NCI-H345 treated with DMSO at 0.1 percent for 48 hours (cell line): ENCODE data around the gene TCHP.
"Not testable (repeated sequence)": the region's sequence is repeated elsewhere in the genome, so short reads cannot be mapped to it uniquely, and the experiment has no call there.

ENCODE experiments used
- DNase-seq: peaks from one replicate; lab custom pipeline; 2025; ENCODE audit not compliant: unreplicated experiment; lab: John Stamatoyannopoulos, UW

TCHP gene

DNA sequence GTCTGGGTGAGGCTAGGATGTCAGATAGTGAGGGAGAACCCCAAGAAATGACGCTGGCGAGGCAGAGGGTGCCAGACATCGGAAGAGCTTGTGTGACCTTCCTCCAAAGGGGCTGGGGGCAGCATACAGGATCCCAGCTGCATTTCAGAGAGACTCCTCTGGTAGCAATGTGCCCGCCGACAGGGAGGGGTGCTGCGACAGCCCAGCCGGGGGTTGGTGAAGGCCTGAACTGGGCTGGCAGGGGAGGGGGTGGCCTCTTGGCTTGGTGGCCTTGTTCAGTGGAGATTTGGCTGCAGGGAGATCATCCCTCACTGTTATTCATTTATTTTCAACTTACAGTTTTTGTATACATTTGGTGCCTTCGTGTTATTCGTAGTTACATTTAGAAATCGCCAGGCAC is 5.2 kb downstream of the TCHP start:
- DNase-seq = no peak

DNA sequence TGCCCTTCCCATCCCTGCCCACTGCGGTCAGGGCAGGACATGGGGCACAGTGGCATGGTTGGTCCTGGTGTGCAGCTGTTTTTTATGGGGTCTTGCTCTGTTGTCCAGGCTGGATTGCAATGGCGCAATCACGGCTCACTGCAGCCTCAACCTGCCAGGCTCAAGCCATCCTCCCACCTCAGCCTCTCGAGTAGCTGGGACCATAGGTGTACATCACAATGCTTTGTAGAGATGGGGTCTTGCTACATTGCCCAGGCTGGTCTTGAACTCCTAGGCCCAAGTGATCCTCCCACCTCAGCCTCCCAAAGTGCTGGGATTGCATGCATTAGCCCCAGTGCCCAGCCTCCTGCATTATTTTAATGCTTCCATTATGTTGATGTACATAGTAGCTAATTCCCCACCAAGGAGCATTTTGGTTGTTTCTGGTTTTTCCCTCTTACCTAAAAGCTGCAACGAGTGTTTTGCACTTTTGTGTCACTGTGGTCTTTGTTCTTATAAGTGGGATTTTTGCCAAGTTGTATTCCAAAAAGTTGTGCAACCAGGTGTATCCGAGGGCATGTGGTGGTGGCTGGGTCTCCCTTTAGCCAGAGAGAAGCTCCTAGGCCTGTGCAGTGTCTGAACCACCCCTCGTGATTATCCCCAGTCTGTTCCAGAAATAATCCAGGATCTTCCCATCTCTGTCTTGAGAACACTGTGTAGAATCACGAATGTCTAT is 10.3 kb downstream of the TCHP start:
- no peak for DNase-seq

DNA sequence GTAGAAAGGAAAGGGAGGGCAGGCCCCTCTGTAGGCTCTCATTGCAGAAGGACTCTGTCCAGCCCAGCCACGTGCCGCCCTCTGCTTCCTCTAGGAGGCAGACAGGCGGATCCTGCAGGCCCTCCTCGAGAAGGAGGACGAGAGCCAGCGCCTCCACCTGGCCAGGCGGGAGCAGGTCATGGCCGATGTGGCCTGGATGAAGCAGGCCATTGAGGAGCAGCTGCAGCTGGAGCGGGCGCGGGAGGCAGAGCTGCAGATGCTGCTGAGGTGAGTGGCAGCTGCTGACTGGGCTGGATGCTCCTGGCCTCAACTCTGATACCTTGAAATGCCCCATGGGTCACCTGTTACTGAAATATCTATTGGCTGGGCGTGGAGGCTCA is 10.9 kb downstream of the TCHP start:
- DNase-seq = no peak

DNA sequence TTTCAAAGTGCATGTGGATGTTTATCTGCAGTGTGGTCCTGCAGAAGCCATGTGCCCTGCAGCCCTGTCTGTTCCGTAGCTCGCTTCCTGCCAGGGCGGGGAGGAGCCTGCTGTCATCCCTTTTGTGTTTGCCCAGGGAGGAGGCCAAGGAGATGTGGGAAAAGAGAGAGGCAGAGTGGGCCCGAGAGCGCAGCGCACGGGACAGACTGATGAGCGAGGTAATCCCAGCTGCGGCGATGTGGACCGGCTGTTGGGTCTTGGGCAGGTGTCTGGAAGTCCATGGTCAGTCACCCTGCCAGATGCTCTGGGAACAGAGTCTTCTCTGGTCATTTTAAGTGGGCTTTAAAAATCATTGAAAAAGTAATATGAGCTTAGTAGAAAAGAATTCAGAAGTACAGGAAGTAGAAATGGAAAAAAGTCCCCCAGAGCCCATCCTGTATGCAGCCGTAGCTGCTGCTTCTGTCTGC is 12.8 kb downstream of the TCHP start:
- DNase-seq = no peak

DNA sequence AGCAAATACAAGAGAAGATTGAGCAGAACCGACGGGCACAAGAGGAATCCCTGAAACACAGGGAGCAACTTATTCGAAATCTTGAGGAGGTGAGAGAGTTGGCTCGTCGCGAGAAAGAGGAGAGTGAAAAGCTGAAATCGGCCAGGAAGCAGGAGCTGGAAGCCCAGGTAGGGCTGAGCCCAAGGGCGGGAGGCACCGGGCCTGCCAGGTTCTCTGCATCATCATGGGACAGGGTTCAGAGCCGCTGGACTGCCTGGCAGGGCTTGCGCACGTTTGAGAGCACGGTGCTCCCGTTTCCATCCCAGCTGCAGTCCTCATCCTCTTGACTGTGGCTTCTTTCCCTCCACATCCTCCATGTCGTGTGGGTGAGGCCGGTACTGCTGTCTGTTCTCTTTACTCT is 14.4 kb downstream of the TCHP start:
- DNase-seq = no peak

DNA sequence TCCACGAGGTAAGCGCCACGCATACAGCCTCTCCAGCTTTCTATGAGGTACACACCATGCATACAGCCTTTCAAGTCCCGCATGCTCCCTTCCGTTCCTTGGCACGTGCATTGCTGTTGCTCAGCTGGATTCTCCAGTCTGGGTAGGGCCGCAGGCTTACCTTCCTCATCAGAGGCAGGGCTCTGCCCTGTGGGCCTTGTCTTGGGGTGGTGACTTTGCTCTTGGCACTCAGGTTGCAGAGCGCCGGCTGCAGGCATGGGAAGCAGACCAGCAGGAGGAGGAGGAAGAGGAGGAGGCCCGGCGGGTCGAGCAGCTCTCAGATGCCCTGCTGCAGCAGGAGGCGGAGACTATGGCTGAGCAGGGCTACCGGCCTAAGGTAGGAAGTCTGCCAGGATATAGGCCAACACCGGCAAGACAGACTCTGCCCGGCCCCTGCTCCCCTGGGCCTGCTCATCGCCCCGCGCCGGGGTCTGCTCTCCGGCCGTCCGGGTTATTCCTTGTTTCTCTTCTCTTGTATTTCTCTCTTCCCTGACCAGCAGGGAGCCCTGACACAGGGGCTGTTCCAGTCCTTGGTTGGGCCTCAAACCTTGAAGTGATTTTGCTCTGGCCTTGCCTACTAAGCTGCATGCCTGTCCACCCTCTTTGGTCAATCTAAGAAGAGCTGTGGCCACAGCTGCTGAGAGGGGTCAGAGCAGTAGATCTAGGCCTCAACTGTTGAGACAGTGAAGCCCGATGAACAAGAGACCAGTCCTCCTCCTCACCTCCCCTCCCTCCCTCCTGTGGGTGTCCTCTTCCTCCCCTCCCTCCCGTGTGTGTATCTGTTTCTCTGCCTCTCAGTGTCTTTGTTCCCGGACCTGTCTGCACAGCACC is 15.3 kb downstream of the TCHP start:
- no peak for DNase-seq

DNA sequence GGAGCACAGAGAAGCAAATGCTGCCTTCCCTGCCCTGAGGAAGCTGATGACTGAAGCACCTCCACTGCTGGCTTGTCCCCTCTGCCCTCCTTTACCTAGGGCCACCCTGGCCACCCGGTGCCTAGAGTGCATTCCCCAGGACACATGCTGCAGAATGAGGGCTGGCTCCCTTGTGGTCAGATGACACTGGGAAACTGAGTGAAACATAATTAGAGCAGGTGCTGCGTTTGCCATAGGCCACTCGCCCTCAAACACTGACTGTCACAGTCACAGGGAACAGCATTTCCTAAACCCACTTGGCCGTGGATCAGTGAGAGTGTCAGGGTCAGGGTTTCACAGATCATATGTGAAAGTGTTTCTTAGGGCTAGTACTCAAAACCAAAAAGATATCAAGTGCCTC is 16.0 kb downstream of the TCHP start:
- DNase-seq = no peak

DNA sequence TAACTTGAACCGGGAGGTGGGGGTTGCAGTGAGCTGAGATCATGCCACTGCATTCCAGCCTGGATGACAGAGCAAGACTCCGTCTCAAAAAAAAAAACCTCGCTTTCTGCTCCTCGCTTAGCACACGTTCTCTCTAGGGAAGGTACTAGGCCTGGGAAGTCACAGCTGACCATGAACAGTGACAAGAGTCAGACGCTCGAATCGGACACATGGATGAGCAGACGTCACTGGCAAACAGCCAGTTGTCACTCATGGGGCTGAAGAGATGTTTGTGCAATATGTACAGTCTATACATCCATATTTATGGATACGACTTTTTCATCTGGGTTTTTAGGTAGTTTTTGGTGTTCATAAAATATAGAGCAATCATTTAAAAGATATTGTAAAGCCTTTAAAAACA is 19.4 kb downstream of the TCHP start:
- DNase-seq = no peak

DNA sequence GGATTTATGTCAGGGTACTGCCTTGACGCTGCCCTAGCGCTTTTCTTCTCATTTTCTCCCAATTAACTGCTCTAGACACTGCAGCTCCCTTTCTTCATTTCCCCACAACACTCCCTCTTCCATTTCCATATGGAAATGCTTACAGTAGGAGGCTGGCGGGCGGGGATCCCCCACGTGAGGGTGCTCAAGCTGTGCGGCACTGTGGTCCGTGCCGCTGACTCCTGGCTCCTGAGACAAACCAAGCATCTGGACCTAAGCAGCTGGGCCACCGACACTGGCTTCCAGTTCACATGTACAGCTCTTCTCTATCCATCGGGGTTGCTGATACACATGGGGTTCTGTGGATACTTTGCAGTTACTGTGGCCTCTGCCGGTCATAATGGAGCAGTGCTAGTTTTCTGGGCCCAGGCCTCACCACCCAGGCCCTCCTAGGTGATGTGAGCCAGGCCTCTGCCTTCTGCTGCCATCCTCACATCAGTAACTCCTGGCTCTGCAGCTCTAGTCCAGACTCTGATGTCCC is 20.2 kb downstream of the TCHP start:
- DNase-seq = no peak

DNA sequence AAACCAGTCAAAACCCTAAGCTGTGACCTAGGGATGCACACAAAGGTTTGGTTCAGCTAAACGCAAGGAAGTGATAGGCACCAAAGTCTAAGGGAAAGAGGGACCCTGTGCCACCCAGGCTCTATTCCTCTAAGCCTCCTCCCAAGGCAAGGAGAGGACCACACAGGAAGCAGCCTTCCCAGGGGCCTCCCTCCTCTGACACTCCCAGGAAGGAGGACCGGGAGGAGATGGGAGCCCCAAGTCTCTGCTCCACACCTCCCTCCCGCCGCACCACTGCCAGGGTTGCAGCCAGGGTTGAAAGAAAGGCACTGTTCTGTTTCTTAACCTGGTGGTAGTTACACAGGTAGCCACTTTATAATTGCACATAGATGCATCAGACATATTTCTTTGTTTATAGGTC is 21.9 kb downstream of the TCHP start:
- no peak for DNase-seq

DNA sequence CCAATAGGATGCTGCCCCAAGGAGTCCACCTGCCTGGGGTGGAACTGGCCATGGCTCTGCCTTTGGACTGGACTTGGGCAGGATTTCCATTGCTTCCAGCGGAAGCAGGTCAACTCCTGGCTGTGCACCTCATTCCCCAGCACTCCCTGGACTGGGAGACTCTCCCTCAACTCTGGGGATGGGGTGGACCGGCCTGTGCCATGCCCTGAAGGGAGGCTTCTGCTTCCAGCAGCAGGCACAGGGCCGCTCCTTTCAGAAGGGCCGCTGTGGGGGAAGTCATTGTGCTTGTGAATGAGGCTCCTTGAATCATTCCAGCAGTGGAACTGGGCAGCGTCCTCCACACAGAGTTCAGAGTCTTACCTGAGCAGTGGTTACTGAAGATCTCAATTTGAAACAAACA is 23.0 kb downstream of the TCHP start:
- no peak for DNase-seq

DNA sequence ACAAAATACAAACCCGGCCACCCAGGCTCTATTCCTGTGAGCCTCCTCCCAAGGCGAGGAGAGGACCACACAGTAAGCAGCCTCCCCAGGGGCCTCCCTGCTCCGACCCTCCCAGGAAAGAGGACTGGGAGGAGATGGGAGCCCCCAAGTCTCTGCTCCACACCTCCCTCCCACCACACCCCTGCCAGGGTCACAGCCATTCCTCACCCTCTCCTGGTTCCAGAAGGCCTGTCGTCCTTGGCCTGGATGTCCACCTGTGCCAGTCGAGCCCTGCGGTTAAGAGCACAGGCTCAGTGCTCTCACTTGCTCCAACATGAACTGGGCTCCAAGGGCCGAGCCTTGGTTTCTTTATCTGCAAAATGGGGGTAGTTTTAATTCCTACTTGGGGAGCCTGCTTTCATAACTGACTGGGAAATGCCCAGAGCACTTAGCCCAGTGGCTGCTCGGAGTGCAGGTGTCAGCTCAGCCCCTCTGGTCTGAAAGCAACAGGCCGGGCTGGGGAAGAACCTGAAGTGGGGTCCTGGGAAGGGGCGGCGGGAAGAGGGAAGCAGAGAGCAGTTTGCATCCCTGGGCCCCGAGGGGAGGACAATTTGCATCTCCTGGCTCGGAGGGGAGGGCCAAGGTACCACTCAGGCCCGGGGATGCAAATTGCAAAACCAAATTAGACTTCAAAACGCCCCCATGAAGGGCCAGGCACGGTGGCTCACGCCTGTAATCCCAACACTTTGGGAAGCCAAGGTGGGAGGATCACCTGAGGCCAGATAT is 23.6 kb downstream of the TCHP start:
- no peak for DNase-seq

DNA sequence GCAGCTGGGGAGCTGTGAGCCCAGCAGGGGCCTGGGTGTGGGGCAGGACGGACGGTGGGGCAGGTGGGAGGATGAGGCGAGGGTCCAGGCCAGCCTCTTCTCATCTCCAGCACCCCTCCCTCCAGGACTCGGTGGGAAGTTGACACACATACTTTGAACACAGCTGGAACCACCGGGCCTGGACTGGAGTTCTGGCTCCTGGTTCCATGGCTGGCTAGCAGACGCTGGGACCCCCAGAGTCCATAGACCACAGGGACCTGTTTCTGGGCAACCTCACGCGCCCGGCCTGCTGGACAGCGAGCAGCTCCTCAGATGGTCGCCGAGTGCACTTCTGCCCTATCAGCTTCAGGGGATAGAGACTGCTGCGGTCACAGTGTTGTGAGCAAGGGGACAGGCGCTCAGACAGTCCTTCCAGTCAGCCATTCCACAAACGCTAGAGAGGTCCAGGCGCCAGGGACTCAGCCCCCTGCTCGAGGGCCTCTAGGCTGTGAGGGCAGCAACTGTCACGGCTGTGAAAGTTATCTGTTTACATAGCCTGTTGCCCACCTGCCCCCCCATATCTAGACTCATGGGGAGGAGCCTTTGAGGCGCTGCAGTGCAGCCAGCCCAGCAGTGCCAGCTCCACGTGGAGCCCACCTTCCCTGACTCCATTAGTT is 25.2 kb downstream of the TCHP start:
- no peak for DNase-seq

DNA sequence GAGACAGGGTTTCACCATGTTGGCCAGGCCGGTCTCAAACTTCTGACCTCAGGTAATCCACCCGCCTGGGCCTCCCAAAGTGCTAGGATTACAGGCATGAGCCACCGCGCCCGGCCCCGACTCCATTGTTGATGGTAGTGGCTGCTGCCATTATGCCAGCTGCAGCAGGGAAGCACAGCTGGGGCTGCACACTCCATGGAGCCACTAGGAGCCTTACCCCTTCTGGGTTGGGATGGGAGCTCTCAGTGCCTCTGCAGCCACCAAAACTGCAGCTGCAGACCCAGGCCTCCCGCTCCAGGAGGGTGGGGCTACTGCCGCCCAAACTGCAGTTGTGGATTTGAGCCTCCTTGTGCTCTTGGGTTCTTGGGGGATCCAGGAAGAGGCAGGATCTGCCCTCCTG is 25.9 kb downstream of the TCHP start:
- no peak for DNase-seq

DNA sequence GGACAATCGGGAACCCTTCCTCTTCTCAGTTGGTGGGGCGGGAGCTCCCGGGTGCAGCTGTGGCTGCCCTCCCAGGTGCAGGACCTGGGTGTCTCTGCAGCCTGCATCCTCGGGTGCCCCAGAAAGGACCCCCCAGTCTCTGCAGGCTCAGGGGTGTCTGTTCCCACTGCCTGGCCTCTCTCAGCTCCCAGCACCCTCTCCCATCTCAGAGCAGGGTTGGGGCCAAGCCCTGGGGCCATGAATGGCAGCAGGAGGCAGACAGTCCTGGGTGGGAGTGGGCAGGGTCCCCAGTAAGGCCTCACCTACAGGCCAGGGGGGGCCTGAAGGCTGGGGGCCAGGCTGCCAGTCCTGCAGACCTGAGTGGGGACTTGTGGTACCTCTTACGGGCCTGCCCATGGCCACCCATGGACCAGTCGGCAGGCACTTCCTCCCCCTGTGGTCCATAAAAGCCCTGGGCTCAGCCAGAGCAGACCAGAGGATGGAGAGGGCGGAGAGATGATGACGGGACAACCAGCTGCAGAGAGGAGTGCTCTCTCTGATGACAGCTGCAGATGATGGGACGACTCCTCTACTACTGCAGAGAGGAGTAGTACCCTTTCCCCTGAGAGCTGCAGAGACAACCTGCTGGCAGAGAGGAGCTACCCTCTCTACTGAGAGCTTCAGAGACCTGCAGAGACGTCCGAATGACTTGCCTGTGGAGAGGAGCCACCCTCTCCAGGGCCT is 26.6 kb downstream of the TCHP start:
- no peak for DNase-seq

DNA sequence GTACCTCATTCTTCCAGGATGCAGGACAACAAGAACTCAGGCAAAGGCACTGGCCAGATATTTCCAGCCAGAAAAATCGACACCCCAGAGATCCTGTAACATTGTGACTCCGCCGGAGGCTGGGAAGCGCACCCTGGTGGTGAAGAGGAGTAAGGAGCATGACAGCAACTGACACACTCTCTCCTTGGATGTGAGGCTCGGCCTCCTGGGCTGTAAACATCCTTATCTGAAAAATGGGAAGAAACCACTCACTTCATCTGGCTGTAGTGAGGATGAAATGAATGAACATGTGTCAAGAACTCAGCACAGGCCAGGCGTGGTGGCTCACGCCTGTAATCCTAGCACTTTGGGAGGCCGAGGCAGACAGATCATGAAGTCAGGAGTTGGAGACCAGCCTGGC is 27.5 kb downstream of the TCHP start:
- DNase-seq = peak; percentile 2

DNA sequence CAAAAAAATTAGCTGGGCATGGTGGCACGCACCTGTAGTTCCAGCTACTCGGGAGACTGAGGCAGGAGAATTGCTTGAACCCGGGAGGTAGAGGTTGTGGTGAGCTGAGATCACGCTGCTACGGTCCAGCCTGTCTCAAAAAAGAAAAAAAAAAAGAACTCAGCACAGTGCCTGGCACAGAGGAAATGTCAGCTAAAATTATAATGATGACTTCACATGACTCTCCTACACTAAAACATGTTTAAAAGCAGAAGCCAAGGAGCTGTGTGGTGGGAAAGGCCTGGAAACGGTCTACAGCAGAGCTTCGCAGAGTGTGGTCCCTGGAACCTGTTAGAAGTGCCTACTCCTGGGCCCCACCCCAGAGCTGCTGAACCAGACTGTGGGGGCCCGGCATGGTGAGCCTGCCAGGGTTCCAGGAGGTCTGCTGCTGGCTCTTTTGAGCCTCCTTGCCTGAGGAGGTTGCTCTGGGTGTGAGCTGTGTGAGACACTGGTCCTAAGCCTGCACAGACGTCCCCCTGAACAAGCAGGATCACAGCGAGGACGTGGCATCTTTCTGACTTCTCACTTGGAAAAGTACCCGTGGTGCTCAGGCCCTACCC is 28.1 kb downstream of the TCHP start:
- DNase-seq = no peak

DNA sequence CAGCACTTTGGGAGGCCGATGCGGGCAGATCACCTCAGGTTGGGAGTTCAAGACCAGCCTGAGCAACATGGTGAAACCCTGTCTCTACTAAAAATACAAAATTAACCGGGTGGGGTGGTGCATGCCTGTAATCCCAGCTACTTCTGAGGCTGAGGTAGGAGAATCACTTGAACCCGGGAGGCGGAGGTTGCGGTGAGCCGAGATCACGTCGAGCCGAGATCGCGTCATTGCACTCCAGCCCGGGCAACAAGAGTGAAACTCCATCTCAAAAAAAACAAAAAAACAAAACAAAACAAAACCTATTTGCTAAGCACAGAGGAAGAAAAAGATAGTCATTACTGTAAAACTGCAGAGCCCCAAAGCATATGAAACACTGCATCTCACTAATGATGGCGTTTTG is 29.3 kb downstream of the TCHP start:
- DNase-seq = not testable (repeated sequence)

DNA sequence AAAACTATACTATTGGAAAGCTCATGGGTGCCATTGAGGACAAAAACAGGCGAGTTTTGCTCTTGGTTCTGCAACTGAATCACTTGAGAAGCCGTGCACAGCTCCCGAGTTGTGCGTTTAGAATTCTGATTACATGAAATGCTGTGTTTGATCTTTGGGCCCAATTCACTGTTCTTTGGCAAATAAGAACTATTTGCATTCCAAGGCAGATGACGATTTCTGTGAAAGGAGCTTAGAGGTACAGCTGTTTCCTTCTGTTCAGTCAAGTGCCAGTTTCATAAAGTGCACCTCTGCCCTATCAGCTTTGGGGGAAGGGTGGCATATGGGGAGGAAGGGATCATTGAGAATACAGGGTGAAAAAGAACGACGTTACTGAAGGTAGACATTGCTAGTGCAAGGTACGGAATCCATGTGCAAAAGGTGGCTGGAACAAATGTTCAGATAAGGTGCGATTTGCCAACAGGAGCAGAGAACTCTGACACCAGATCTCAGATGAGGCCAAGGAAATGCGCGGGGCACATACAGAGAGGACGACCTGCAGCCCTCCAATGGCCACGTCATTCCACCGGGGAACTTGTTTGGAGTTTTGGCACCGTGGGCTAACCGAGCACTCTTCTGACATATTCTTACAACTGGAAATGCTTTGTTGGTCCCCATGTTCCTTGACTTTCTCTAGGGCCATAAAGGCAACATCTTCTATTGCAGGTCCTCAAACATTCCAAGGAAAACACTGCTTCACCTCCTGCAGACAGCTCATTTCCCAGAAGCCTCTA is 30.1 kb downstream of the TCHP start:
- DNase-seq = no peak
